GM18519 (cell line): ENCODE measurements around the gene SMYD5.
"Not testable (repeated sequence)": the region's sequence is repeated elsewhere in the genome, so short reads cannot be mapped to it uniquely, and the experiment has no call there.

Source experiments
- ATAC-seq: cut with Tn5 transposase; IDR thresholded peaks from one replicate; pipeline ENCODE4 v1.9.1; 2021; ENCODE audit warnings: mild to moderate bottlenecking, moderate library complexity; ENCODE audit not compliant: unreplicated experiment, low FRiP score

The SMYD5 gene

GRCh38 chr2:73214120-73215035 lies at the start of gene SMYD5:
Gene SMYD5, plus strand, starts transcription at chr2:73214245. Its CDS starts 22 bp downstream, at chr2:73214267.
- ATAC-seq = peak; percentile 66

DNA sequence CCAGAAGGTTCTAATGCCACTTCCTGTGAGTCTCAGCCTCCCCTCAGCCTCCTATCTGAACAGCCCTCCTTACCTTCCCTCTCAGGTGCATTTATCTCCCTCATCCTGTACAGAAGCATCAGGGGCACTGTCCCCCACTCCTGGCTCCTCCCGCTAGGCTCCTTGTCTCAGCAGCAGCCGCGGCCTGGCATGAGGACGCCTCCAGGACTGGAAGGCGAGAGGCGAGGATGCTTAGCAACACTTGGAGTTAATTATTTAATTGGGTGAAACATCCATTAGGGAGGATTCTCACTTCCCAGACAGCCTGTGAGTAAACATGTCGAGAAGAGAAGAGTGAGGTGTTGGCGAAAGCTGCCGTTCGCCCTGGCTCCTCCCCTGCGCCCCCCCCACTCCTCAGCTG lies 48.1 kb upstream of the SMYD5 start:
- ATAC-seq = not testable (repeated sequence)

DNA sequence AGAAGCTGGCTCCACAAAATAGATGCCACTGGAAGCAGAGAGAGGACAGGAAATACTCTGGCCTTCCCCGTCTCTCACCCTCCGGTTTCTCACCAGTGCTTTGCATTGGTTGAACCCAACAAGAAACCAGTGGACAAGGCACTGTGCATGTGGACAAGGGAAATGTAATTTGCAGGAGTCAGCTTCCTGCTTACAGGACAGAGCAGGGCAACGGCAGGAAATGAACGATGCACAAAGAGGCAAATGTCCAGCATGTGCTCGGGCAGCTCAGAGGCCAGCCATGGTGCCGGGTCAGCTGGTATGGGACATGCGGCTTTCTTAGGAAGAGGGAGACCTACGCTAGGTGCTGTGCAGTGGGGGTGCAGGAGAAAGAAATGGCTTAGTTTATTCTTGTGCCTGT lies 47.2 kb upstream of the SMYD5 start:
- ATAC-seq = not testable (repeated sequence)

- not testable (repeated sequence) for ATAC-seq
Measured at GRCh38 chr2:73168348-73168747, 45.7 kb upstream of the SMYD5 start.

DNA sequence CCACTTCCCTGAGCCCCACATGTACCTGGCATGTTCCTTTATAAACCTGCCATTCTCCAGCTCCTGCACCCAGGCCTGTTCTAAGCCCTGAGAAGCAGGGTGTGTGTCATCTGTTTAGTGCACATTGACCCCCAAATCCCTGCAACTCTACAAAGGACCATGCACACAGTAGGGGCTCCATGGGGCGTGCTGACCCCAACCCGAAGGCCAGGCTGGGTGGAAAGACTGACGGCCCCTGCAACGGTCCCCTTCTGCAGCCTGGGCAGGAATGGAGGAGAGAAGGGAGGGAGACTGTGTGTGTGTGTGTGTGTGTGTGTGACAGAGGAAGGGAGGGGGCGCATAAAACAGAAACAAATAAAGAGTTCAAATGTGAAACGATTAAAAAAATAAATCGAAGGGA lies 43.7 kb upstream of the SMYD5 start:
- ATAC-seq = not testable (repeated sequence)

GRCh38 chr2:73172963-73173362 lies 41.1 kb upstream of the SMYD5 start:
- peak; percentile 51 for ATAC-seq

- ATAC-seq = no peak
Measured at GRCh38 chr2:73173781-73174180, 40.3 kb upstream of the SMYD5 start.

DNA sequence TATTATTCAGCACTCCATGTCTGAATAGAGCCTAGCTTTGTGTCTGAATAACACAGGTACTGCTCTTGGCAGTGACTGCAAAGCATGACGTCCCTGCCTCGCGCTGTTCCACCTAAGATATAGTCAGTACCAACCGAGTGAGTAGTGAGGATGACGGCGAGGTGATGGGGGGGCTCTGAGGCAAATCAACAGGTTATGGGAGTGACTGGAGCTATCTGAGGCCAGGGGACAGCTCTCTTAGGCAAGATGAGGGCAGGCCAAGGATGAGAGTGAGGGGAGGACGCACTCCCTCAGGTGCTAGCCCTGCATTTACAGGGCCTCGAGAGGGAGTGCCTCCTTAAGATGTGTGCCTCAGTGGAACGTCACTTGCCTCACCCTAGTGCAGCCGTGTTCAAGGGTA lies 39.8 kb upstream of the SMYD5 start:
- ATAC-seq = no peak

DNA sequence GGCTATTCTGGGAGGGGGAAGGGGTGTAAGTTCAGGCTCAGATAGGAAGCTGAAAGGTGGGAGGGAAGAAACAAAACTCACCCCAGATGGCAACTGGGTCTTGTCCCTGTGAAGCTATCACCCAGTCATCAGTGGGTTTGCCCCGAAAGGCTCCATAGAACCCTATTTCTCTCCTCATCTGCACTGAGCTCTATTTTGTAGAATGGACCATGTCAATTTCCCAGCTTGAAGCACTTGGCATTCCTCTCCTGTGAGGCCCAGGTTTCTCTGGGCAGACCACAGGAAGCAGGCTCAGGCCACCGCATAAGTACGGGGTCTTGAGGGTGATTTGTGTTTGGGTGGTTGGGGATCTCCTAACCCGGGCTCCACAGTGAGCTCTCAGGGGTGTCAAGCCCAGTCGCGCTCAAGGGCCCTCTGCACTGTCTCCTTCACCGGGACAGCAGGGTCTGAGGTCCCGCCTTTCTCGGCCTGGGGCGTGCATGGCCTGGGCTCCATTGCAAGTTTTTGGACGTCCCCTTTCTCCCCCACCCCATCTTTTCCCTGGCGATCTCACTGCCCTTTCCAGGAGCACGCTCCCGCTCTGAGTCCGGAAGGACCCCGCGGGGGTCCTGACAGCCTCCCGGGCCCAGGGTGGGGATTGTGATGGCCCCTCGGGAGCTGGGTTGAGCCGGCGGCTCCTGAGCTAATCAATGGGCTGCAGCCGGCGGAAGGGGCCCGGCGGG lies 38.9 kb upstream of the SMYD5 start:
- ATAC-seq = no peak

- ATAC-seq = no peak
Measured at GRCh38 chr2:73175663-73176204, 38.3 kb upstream of the SMYD5 start.

GRCh38 chr2:73176205-73176880 lies 37.7 kb upstream of the SMYD5 start:
- no peak for ATAC-seq

DNA sequence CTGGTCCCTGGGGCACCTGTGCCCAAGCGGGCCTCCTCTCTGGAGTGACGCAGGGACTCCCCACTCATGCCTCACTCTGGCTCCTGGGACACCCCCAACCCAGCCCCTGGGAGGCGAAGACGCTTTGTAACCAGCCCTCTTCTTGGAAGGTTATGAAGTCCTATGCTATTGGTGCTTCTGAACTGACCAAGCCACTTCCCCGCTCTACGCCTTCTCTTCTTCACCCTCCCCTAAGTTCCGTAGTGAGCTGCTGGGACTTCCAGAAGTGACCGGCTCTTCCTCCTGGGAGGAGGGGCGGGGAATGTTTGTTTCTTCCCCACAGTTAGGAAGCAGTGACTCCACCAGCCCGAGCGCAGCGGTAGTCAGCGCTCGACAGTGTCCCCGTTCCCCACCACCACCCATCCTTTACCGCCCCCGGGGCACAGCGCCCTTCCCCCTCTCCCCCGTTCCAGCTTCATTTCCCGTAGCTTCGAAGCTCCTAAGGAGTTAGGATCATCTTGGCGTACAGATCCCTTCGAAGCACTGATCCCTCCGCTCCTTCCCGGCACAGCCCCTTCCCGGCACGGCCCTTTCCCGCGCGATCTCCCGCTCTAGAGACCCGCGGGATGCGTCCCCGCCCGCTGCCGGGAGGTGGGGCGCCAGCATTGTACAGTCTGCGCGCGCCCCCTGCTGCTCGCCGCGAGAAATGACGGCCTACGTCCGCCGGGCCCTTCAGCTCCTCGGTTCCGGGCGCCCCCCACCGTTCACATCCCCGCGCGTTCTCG lies 37.0 kb upstream of the SMYD5 start:
- ATAC-seq = peak; percentile 60

- no peak for ATAC-seq
Measured at GRCh38 chr2:73177645-73178255, 36.3 kb upstream of the SMYD5 start.

DNA sequence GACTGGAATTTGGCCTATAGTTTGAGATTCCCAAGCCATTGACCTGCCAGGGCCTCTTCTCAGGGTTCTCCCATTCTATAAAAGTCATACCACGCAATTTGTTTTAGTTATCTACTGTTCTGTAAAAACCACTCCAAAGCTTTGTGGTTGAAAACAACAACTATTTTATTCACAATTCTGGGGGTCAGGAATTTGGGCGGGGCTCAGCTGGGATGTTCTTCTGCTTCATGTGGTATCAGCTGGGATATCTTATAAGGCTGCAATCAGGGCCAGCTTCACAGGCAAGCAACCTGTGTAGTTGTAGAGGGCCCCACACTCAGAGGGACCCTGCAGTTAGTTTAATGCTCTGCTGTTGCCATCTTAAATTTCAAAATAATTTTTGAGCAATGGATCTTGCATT lies 28.1 kb upstream of the SMYD5 start:
- no peak for ATAC-seq

DNA sequence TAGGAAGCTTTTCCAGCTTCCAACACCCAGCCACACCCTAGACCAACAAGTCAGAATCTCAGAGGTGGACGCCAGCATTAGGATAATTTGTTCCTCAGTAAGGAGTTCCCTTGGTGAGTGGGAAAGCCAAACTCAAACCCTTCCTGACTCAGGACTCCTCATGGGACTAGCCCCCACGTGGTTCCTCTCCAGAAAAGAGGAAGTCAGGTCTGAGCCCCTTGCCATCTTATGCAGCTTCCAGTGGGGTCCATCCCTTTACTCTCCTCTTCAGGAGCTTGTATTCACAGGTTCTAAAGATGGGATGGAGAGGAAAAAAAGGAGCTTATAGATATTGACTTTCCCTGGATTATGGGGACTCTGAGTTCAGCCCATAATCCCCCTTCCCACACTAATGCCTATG lies 26.5 kb upstream of the SMYD5 start:
- no peak for ATAC-seq

GRCh38 chr2:73197579-73197978 lies 16.5 kb upstream of the SMYD5 start:
- ATAC-seq = no peak

DNA sequence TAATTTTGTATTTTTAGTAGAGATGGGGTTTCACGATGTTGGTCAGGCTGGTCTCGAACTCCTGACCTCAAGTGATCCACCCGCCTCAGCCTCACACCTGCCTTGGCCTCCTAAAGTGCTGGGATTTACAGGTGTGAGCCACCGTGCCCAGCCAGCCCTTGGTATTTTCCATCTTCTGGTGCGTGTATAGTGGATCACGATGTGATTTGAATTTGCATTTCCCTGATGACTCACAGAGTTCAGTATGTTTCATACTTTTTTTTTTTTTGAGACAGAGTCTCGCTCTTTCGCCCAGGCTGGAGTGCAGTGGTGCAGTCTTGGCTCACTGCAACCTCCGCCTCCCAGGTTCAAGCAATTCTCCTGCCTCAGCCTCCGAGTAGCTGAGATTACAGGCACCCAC lies 13.8 kb upstream of the SMYD5 start:
- ATAC-seq = not testable (repeated sequence)

- ATAC-seq = no peak
Measured at GRCh38 chr2:73202156-73203054, 11.6 kb upstream of the SMYD5 start, which contains the start of gene NOTO. Gene NOTO, plus strand, starts transcription at chr2:73202574. Its CDS starts 93 bp downstream, at chr2:73202667.
